ENCODE results near the gene NOC3L.

DNA sequence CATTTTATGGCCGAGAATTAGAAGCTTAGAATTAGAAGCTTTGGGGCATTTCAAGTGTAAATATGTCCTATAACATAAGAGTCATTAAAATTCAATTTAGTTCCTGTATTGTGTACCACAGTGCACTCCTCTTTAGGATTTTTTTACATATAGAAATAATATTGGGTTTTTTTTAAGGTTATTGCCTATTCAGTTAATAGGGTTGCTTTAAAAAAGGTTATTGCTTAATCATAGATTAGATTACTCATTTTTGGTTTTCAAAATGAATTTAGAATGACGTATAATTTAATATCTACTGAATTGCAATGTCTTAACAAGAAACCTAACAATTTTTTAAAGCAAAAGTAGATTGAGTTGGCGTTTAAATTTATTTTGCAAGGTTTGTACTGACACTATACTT is 34.1 kb downstream of the NOC3L start:
- TF ChIP-seq CTCF (IDR thresholded peaks at IDR 0.05; ENCODE audit: insufficient read depth, low read length, poor library complexity, severe bottlenecking) = no peak
- TF ChIP-seq EZH2phosphoT487 (conservative IDR thresholded peaks at IDR 0.05; ENCODE audit: low read length) = no peak

Data from SU-DHL-6 (cell line).